Measurements from ENCODE around the gene MRGPRX2.
A peak's percentile ranks its signal among the peaks of the same experiment; 100 is the strongest.

MRGPRX2 gene

GRCh38 chr11:19076744-19077589 is 16.4 kb upstream of the MRGPRX2 start:
- DNase-seq (ENCODE audit: low read depth), result peak; percentile 46
- H3K4me3 ChIP-seq (ENCODE audit: low read depth, low read length), result no peak overlapping the region
- TF ChIP-seq MAX (IDR thresholded peaks at IDR 0.05; ENCODE audit: low read depth, low read length) (no peak), CTCF (IDR thresholded peaks at IDR 0.05; ENCODE audit: low read depth, low read length) (peak; percentile 92), POLR2A (IDR thresholded peaks at IDR 0.05; ENCODE audit: extremely low read depth, insufficient read length) (no peak), MYC (IDR thresholded peaks at IDR 0.05; ENCODE audit: low read depth, low read length) (no peak)

GRCh38 chr11:19075636-19076035 is 15.1 kb upstream of the MRGPRX2 start:
- no peak for TF ChIP-seq MYC (IDR thresholded peaks at IDR 0.05; ENCODE audit: low read depth, low read length)
- no peak overlapping the region for H3K4me3 ChIP-seq (ENCODE audit: low read depth, low read length)
- no peak for DNase-seq (ENCODE audit: low read depth)

- no peak overlapping the region for H3K4me3 ChIP-seq (ENCODE audit: low read depth, low read length)
- TF ChIP-seq MAX (IDR thresholded peaks at IDR 0.05; ENCODE audit: low read depth, low read length), result no peak
- DNase-seq (ENCODE audit: low read depth), result no peak
Measured at GRCh38 chr11:19073454-19074415, 13.2 kb upstream of the MRGPRX2 start.

- TF ChIP-seq CTCF (IDR thresholded peaks at IDR 0.05; ENCODE audit: low read depth, low read length) (no peak), POLR2A (IDR thresholded peaks at IDR 0.05; ENCODE audit: extremely low read depth, insufficient read length) (no peak), MAX (IDR thresholded peaks at IDR 0.05; ENCODE audit: low read depth, low read length) (no peak), MYC (IDR thresholded peaks at IDR 0.05; ENCODE audit: low read depth, low read length) (no peak)
- no peak overlapping the region for H3K4me3 ChIP-seq (ENCODE audit: low read depth, low read length)
- no peak for DNase-seq (ENCODE audit: low read depth)
Measured at GRCh38 chr11:19072464-19072863, 11.9 kb upstream of the MRGPRX2 start.

GRCh38 chr11:19071255-19071654 is 10.7 kb upstream of the MRGPRX2 start:
- no peak overlapping the region for H3K4me3 ChIP-seq (ENCODE audit: low read depth, low read length)
- TF ChIP-seq MAX (IDR thresholded peaks at IDR 0.05; ENCODE audit: low read depth, low read length), result no peak
- TF ChIP-seq CTCF (IDR thresholded peaks at IDR 0.05; ENCODE audit: low read depth, low read length), result peak; percentile 97
- TF ChIP-seq POLR2A (IDR thresholded peaks at IDR 0.05; ENCODE audit: extremely low read depth, insufficient read length), result no peak
- no peak for TF ChIP-seq MYC (IDR thresholded peaks at IDR 0.05; ENCODE audit: low read depth, low read length)
- DNase-seq (ENCODE audit: low read depth), result peak; percentile 78

- TF ChIP-seq POLR2A (IDR thresholded peaks at IDR 0.05; ENCODE audit: extremely low read depth, insufficient read length), result no peak
- no peak for TF ChIP-seq MAX (IDR thresholded peaks at IDR 0.05; ENCODE audit: low read depth, low read length)
- no peak for TF ChIP-seq MYC (IDR thresholded peaks at IDR 0.05; ENCODE audit: low read depth, low read length)
- TF ChIP-seq CTCF (IDR thresholded peaks at IDR 0.05; ENCODE audit: low read depth, low read length), result no peak
- no peak for DNase-seq (ENCODE audit: low read depth)
- no peak overlapping the region for H3K4me3 ChIP-seq (ENCODE audit: low read depth, low read length)
Measured at GRCh38 chr11:19059833-19060232, 684 bp downstream of the MRGPRX2 start.
